Measurements from ENCODE around the gene PLK5.

GRCh38 chr19:1575323-1576241 lies 51.7 kb downstream of the PLK5 start:
- no peak for TF ChIP-seq CTCF (IDR thresholded peaks at IDR 0.05)
- TF ChIP-seq EP300 (IDR thresholded peaks at IDR 0.05) = no peak
- TF ChIP-seq POLR2A (IDR thresholded peaks at IDR 0.05) = no peak
- TF ChIP-seq POLR2AphosphoS5 (IDR thresholded peaks at IDR 0.05) = no peak

All from gastroesophageal sphincter (tissue), 3 donors.